Measurements from ENCODE around the gene TST. TPM values are rescaled to one million over a fixed set of nuclear protein-coding genes. Genes with fewer than 3 reads are reported as not detected.
A peak's percentile ranks its signal among the peaks of the same experiment; 100 is the strongest.

TST gene
- total and polyA plus RNA-seq, 11 donors, result 35.8 to 143 (median 58.1) TPM

- Histone ChIP-seq H3K4me1 (peaks cover 9 to 64% (median 34%) of the 10 kb centered on the region in 12 donors), H3K9me3 (no peaks in the 10 kb centered on the region), H3K4me3 (no peak overlapping the region), H3K27ac (peak overlapping the region in 1 of 12 donors; percentile 0), H3K36me3 (peaks cover 0 to 10% (median 0%) of the 10 kb centered on the region in 9 donors), H3K27me3 (no peaks in the 10 kb centered on the region)
- WGBS, 4 donors, result 84 to 88% (median 88%) methylated on average over 4 of the region's 4 CpGs
- intact Hi-C loops (cut with DNase I), result no loop called here
- no peak for ATAC-seq
- TF ChIP-seq POLR2A (IDR thresholded peaks at IDR 0.05) (no peak), CTCF (IDR thresholded peaks at IDR 0.05) (no peak)
- DNase-seq, result no peak
Observed at GRCh38 chr22:37014415-37014806, 4.8 kb downstream of the TST start.

- DNase-seq (peak in 1 of 5 donors; percentile 10), ATAC-seq (no peak)
- H3K4me3 ChIP-seq, result no peak overlapping the region
- intact Hi-C loops (cut with DNase I), result no loop called here
- no peaks in the 10 kb centered on the region for H3K27me3 ChIP-seq
- TF ChIP-seq POLR2A (IDR thresholded peaks at IDR 0.05) (no peak), CTCF (IDR thresholded peaks at IDR 0.05) (no peak)
- H3K36me3 ChIP-seq, result peaks cover 0 to 10% (median 0%) of the 10 kb centered on the region in 9 donors
- H3K9me3 ChIP-seq, result no peaks in the 10 kb centered on the region
- peaks cover 4 to 61% (median 30%) of the 10 kb centered on the region in 12 donors for H3K4me1 ChIP-seq
- 76 to 93% (median 86%) methylated on average over 10 of the region's 10 CpGs for WGBS, 4 donors
- peak overlapping the region in 3 of 12 donors; percentile 61 to 67 (median 64) for H3K27ac ChIP-seq
Observed at GRCh38 chr22:37012956-37013355, 6.3 kb downstream of the TST start.

- Histone ChIP-seq H3K27me3 (no peaks in the 10 kb centered on the region), H3K36me3 (peaks cover 0 to 10% (median 0%) of the 10 kb centered on the region in 9 donors), H3K9me3 (no peaks in the 10 kb centered on the region), H3K4me1 (peaks cover 0 to 55% (median 27%) of the 10 kb centered on the region in 12 donors), H3K4me3 (no peak overlapping the region), H3K27ac (peak overlapping the region in 8 of 12 donors; percentile 28 to 67 (median 58))
- DNase-seq, result peak in 4 of 5 donors; percentile 50 to 84 (median 70)
- peak; percentile 72 to 88 (median 82) for ATAC-seq
- intact Hi-C loops (cut with DNase I), result no loop called here
- TF ChIP-seq POLR2A (IDR thresholded peaks at IDR 0.05) (no peak), CTCF (IDR thresholded peaks at IDR 0.05) (no peak)
- 77 to 93% (median 84%) methylated on average over 8 to 9 of the region's 9 CpGs for whole genome bisulfite sequencing, 4 donors
Observed at GRCh38 chr22:37012262-37012904, 6.9 kb downstream of the TST start.

- H3K9me3 ChIP-seq, result no peaks in the 10 kb centered on the region
- no peaks in the 10 kb centered on the region for H3K27me3 ChIP-seq
- DNase-seq (no peak), ATAC-seq (no peak)
- H3K4me3 ChIP-seq, result no peak overlapping the region
- peaks cover 0 to 5% (median 0%) of the 10 kb centered on the region in 9 donors for H3K36me3 ChIP-seq
- H3K4me1 ChIP-seq, result peaks cover 0 to 46% (median 22%) of the 10 kb centered on the region in 12 donors
- H3K27ac ChIP-seq, result peak overlapping the region in 5 of 12 donors; percentile 53 to 67 (median 61)
- WGBS, 4 donors, result 93 to 100% (median 96%) methylated on average over 3 of the region's 3 CpGs
- intact Hi-C loops (cut with DNase I), result no loop called here
- TF ChIP-seq POLR2A (IDR thresholded peaks at IDR 0.05) (no peak), CTCF (IDR thresholded peaks at IDR 0.05) (no peak)
Observed at GRCh38 chr22:37011472-37011871, 7.8 kb downstream of the TST start.

All from heart left ventricle (tissue), 16 donors.